Peyer's patch (tissue), 4 donors: ENCODE measurements around the gene SUPT3H. TPM values are rescaled to one million over a fixed set of nuclear protein-coding genes. Genes with fewer than 3 reads are reported as not detected.

Experiments used
- DNase-seq, 3 donors: peaks; one replicate each; pipeline ENCODE4 v3.0.0-alpha.2; 2017 to 2019
- H3K27ac ChIP-seq, 4 donors: fragments of 200-600 bp; sonication (generic); one replicate each; pipeline ENCODE4 v1.5.1; 2016 to 2019
- H3K27me3 ChIP-seq, 2 donors: fragments of 200-600 bp; sonication (generic); one replicate each; pipeline ENCODE4 v1.5.1; 2019
- H3K36me3 ChIP-seq, 3 donors: fragments of 200-600 bp; sonication (generic); one replicate each; pipeline ENCODE4 v1.5.1; 2016 to 2019
- H3K4me1 ChIP-seq, 4 donors: fragments of 200-600 bp; sonication (generic); one replicate each; pipeline ENCODE4 v1.5.1; 2016 to 2019
- H3K4me3 ChIP-seq, 4 donors: fragments of 200-600 bp; sonication (generic); 1 replicate in 3 of 4; 2 replicates in 1 of 4; pipeline ENCODE4 v1.5.1; 2016 to 2019; ENCODE audit warnings: mild to moderate bottlenecking in 1 of 4
- H3K9me3 ChIP-seq, 4 donors: fragments of 200-600 bp; sonication (generic); one replicate each; pipeline ENCODE4 v1.5.1; 2016 to 2019; ENCODE audit warnings: mild to moderate bottlenecking in 1 of 4
- POLR2A ChIP-seq, 2 donors: fragments of 450-650 bp; IDR thresholded peaks; one replicate each; pipeline ENCODE4 v1.5.1; 2017; ENCODE audit warnings: antibody characterized with exemption in 2 of 2, mild to moderate bottlenecking in 2 of 2, moderate library complexity in 2 of 2
- total RNA-seq, 4 donors: library from RNA; depleted of rRNA; stranded (reverse); fragments of >200 nt; gene quantifications; one replicate each; pipeline ENCODE4 v1.1.0, GENCODE V29; 2016
- TF ChIP-seq, protein P1 (sequence below), 6 experiments: fragments of 450-650 bp in 4 of 6; fragments of 200-600 bp in 2 of 6; sonication (generic) in 1 of 6; IDR thresholded peaks; one replicate each; pipeline ENCODE4 v1.5.1; 2017 to 2019; ENCODE audit warnings: antibody characterized with exemption in 6 of 6, mild to moderate bottlenecking in 3 of 6, moderate library complexity in 1 of 6

Gene SUPT3H
- total RNA-seq, 4 donors from 2014 or later, result 2.0 to 17.3 (median 2.7) TPM

GRCh38 chr6:45092135-45092534, 285.6 kb downstream of the SUPT3H start:
- Histone ChIP-seq H3K4me1 (no peaks in the 10 kb centered on the region), H3K4me3 (no peak overlapping the region), H3K27ac (no peak overlapping the region), H3K36me3 (no peaks in the 10 kb centered on the region), H3K9me3 (no peaks in the 10 kb centered on the region), H3K27me3 (no peaks in the 10 kb centered on the region)
- no peak for DNase-seq
- TF ChIP-seq POLR2A (IDR thresholded peaks at IDR 0.05), result no peak
- TF ChIP-seq, protein P1, sequence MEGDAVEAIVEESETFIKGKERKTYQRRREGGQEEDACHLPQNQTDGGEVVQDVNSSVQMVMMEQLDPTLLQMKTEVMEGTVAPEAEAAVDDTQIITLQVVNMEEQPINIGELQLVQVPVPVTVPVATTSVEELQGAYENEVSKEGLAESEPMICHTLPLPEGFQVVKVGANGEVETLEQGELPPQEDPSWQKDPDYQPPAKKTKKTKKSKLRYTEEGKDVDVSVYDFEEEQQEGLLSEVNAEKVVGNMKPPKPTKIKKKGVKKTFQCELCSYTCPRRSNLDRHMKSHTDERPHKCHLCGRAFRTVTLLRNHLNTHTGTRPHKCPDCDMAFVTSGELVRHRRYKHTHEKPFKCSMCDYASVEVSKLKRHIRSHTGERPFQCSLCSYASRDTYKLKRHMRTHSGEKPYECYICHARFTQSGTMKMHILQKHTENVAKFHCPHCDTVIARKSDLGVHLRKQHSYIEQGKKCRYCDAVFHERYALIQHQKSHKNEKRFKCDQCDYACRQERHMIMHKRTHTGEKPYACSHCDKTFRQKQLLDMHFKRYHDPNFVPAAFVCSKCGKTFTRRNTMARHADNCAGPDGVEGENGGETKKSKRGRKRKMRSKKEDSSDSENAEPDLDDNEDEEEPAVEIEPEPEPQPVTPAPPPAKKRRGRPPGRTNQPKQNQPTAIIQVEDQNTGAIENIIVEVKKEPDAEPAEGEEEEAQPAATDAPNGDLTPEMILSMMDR (IDR thresholded peaks at IDR 0.05), result no peak

- Histone ChIP-seq H3K4me3 (no peak overlapping the region), H3K27me3 (no peaks in the 10 kb centered on the region), H3K36me3 (no peaks in the 10 kb centered on the region), H3K27ac (no peak overlapping the region), H3K4me1 (no peaks in the 10 kb centered on the region), H3K9me3 (no peaks in the 10 kb centered on the region)
- TF ChIP-seq, protein P1 (IDR thresholded peaks at IDR 0.05), result no peak
- TF ChIP-seq POLR2A (IDR thresholded peaks at IDR 0.05), result no peak
- DNase-seq, result no peak
These were observed 291.2 kb downstream of the SUPT3H start for GRCh38 chr6:45086360-45087084.

- Histone ChIP-seq H3K27ac (no peak overlapping the region), H3K4me3 (no peak overlapping the region), H3K36me3 (no peaks in the 10 kb centered on the region), H3K9me3 (no peaks in the 10 kb centered on the region), H3K4me1 (no peaks in the 10 kb centered on the region), H3K27me3 (no peaks in the 10 kb centered on the region)
- no peak for DNase-seq
- TF ChIP-seq, protein P1 (IDR thresholded peaks at IDR 0.05), result no peak
- no peak for TF ChIP-seq POLR2A (IDR thresholded peaks at IDR 0.05)
These were observed 293.5 kb downstream of the SUPT3H start for GRCh38 chr6:45084257-45084656.

GRCh38 chr6:45082091-45082490, 295.6 kb downstream of the SUPT3H start:
- no peak for TF ChIP-seq POLR2A (IDR thresholded peaks at IDR 0.05)
- TF ChIP-seq, protein P1 (IDR thresholded peaks at IDR 0.05), result no peak
- Histone ChIP-seq H3K27me3 (no peaks in the 10 kb centered on the region), H3K27ac (no peak overlapping the region), H3K36me3 (no peaks in the 10 kb centered on the region), H3K4me1 (no peaks in the 10 kb centered on the region), H3K9me3 (peaks cover 0 to 8% (median 0%) of the 10 kb centered on the region in 4 donors), H3K4me3 (no peak overlapping the region)
- DNase-seq, result no peak

DNA sequence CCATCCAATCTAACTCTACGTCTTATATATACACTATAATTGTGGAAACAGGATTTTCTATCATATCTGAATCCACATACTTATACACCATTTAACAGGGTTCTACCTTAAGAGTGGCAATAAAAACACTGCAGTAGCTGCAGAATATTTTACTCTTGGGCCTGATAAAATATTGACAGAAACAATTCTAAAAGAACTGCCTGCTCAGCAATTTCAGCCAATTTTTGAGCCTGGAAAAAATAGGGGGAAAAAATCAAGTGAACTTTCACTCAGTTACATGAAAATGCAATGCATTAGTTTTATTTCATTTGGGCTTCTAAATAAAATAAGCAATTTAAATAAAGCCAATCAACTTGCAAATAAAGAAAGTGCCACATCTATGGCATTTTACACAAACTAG, 296.1 kb downstream of the SUPT3H start:
- no peak overlapping the region for H3K4me3 ChIP-seq
- no peak overlapping the region for H3K27ac ChIP-seq
- H3K9me3 ChIP-seq, result peaks cover 0 to 8% (median 0%) of the 10 kb centered on the region in 4 donors
- DNase-seq, result no peak
- no peak for TF ChIP-seq POLR2A (IDR thresholded peaks at IDR 0.05)
- TF ChIP-seq, protein P1 (IDR thresholded peaks at IDR 0.05), result no peak
- H3K4me1 ChIP-seq, result no peaks in the 10 kb centered on the region
- no peaks in the 10 kb centered on the region for H3K36me3 ChIP-seq
- no peaks in the 10 kb centered on the region for H3K27me3 ChIP-seq
